Progenitor cell of endocrine pancreas (in vitro differentiated cells): Measurements from ENCODE around the gene CCDC13. TPM values are rescaled to one million over a fixed set of nuclear protein-coding genes. Genes with fewer than 3 reads are reported as not detected.
"Not testable (repeated sequence)": the region's sequence is repeated elsewhere in the genome, so short reads cannot be mapped to it uniquely, and the experiment has no call there.

Experiments
- DNase-seq: peaks from one replicate; pipeline ENCODE4 v3.0.0; 2021; ENCODE audit warnings: low spot score; ENCODE audit not compliant: unreplicated experiment
- H3K27ac Mint-ChIP-seq: 2 replicates; pipeline ENCODE4 v1.8.0; 2021; ENCODE audit warnings: mild to moderate bottlenecking, moderate library complexity, mixed read lengths
- H3K27me3 Mint-ChIP-seq: 2 replicates; pipeline ENCODE4 v1.8.0; 2021; ENCODE audit warnings: mixed read lengths
- H3K36me3 Mint-ChIP-seq: 2 replicates; pipeline ENCODE4 v1.8.0; 2022; ENCODE audit warnings: mixed read lengths; ENCODE audit not compliant: insufficient read depth
- H3K4me1 Mint-ChIP-seq: 2 replicates; pipeline ENCODE4 v1.8.0; 2021; ENCODE audit warnings: low read depth, mixed read lengths
- H3K4me3 Mint-ChIP-seq: 2 replicates; pipeline ENCODE4 v1.8.0; 2021; ENCODE audit warnings: low read depth, mild to moderate bottlenecking, moderate library complexity, mixed read lengths
- H3K9me3 Mint-ChIP-seq: 2 replicates; pipeline ENCODE4 v1.8.0; 2021; ENCODE audit warnings: low read depth, mixed read lengths
- total RNA-seq: library from RNA; stranded (reverse); gene quantifications from 2 replicates; pipeline ENCODE4 v1.2.1, GENCODE V29; 2021
- TF ChIP-seq, protein P1 (sequence below): fragments of 200-600 bp; sonication (generic); IDR thresholded peaks from one replicate; pipeline ENCODE4 v1.5.0; 2021; ENCODE audit warnings: antibody characterized with exemption, mild to moderate bottlenecking; ENCODE audit not compliant: unreplicated experiment

CCDC13 gene
- total RNA-seq, 1 donor from 2014 or later, result 2.3 TPM

DNA sequence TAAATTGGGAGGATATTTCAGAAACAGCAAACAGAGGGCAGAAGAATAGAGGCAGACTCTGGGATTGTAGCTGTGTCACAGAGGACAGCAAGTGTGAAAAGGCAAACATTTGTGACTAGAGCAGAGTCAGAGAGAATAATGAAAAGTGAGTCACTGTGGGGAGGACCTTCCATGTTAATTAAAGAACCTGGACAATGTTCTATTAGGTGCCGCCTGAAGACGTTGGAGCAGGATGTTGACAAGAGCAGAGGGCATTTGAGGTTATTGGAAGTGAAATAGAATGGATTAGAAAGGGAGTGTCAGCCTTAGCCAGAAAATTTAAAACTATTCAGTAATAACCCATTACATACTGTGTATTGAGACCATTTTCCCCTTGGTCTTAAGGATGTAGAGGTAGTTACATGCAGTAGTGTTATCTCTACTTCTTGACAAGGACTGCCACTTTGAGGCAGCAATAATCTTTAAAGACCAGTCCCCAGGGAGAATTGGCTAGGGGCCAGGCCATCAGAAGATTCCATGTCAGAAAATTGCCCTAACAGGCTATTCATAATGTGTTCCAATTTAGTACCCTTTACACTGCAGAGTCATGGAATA lies 42.0 kb upstream of the CCDC13 start:
- Mint-ChIP-seq H3K36me3 (no peaks in the 10 kb centered on the region), H3K27ac (no peak overlapping the region), H3K27me3 (no peaks in the 10 kb centered on the region), H3K4me1 (peaks cover 35% of the 10 kb centered on the region), H3K4me3 (no peak overlapping the region), H3K9me3 (no peaks in the 10 kb centered on the region)
- TF ChIP-seq, protein P1, sequence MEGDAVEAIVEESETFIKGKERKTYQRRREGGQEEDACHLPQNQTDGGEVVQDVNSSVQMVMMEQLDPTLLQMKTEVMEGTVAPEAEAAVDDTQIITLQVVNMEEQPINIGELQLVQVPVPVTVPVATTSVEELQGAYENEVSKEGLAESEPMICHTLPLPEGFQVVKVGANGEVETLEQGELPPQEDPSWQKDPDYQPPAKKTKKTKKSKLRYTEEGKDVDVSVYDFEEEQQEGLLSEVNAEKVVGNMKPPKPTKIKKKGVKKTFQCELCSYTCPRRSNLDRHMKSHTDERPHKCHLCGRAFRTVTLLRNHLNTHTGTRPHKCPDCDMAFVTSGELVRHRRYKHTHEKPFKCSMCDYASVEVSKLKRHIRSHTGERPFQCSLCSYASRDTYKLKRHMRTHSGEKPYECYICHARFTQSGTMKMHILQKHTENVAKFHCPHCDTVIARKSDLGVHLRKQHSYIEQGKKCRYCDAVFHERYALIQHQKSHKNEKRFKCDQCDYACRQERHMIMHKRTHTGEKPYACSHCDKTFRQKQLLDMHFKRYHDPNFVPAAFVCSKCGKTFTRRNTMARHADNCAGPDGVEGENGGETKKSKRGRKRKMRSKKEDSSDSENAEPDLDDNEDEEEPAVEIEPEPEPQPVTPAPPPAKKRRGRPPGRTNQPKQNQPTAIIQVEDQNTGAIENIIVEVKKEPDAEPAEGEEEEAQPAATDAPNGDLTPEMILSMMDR, result no peak
- DNase-seq, result no peak

DNA sequence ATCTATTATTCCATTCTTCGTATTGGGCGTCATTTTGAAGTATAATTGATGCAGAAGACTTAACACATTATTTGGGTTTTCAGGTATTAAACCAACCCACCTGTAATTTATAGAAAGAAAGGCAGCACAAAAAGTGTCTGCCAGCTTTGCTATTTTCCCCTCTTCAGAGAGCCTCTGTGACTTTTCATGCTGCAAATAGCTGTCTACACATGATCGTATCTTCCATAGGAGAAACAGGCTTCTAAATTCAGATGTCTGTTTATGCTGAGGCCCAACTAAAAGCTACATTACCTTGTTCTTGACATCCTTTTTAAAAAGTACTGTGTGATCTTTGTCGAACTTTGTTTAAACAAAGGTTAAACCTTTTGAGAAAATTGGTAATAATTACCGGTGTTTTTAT lies 41.2 kb upstream of the CCDC13 start:
- H3K4me1 Mint-ChIP-seq, result peaks cover 29% of the 10 kb centered on the region
- TF ChIP-seq, protein P1, result no peak
- no peaks in the 10 kb centered on the region for H3K27me3 Mint-ChIP-seq
- no peak for DNase-seq
- H3K9me3 Mint-ChIP-seq, result no peaks in the 10 kb centered on the region
- H3K4me3 Mint-ChIP-seq, result no peak overlapping the region
- H3K36me3 Mint-ChIP-seq, result no peaks in the 10 kb centered on the region
- no peak overlapping the region for H3K27ac Mint-ChIP-seq

DNA sequence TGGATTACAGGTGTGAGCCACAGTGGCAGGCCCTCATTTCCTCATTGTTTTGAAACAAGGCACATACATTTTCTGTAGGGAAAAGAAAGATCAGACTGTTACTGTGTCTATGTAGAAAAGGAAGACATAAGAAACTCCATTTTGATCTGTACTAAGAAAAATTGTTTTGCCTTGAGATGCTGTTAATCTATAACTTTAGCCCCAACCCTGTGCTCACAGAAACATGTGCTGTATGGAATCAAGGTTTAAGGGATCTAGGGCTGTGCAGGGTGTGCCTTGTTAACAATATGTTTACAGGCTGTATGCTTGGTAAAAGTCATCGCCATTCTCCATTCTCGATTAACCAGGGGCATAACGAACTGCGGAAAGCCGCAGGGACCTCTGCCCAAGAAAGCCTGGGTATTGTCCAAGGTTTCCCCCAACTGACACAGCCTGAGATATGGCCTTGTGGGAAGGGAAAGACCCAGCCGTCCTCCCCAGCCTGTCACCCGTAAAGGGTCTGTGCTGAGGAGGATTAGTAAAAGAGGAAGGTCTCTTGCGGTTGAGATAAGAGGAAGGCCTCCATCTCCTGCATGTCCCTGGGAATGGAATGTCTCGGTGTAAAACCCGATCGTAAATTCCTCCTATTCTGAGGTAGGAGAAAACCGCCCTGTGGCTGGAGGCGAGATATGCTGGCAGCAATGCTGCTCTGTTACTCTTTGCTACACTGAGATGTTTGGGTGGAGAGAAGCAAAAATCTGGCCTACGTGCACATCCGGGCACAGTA lies 38.2 kb upstream of the CCDC13 start:
- H3K36me3 Mint-ChIP-seq, H3K4me3 Mint-ChIP-seq, H3K27me3 Mint-ChIP-seq, H3K9me3 Mint-ChIP-seq, DNase-seq: not testable (repeated sequence)
- Mint-ChIP-seq H3K27ac (peak overlapping the region; percentile 94), H3K4me1 (peaks cover 29% of the 10 kb centered on the region)

DNA sequence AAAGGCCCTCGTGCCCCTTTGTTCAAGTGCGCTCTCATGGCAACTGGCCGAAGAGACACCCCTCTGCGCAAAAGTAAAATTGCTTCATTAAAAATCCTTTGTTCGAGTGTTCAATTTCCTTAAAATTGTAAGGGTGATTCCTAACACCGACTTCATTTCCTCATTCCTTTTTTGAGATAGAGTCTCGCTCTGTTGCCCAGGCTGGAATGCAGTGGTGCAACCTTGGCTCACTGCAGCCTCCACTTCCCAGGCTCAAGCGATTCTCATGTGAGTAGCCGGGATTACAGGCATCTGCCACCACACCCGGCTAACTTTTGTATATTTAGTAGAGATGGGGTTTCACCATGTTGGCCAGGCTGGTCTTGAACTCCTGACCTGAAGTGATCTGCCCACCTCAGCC lies 37.7 kb upstream of the CCDC13 start:
- Mint-ChIP-seq H3K27ac (peak overlapping the region; percentile 94), H3K4me1 (peaks cover 32% of the 10 kb centered on the region)
- H3K27me3 Mint-ChIP-seq, H3K4me3 Mint-ChIP-seq, DNase-seq, H3K36me3 Mint-ChIP-seq, H3K9me3 Mint-ChIP-seq: not testable (repeated sequence)

DNA sequence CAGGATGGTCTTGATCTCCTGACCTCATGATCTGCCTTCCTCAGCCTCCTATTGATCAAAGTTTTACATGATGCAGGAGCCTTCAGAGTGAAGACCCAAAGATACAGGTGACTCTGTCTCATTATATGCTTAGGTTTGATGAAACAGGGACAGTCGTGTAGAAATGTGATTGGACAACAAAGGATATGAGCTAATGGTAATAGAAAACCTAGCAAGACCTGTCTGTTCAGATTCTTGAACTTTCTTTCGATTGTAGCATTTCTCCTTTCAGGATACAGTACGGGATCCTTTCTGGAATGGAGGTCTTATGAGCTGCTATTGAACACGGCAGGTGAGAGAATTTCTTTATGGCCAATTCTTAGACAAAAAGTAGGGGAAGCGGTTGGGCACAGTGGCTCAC lies 36.1 kb upstream of the CCDC13 start, which contains the start of gene ACKR2:
Gene ACKR2 (plus strand): TSS at position 244 of the 400 bp plus-strand sequence. CDS start 55,058 bp downstream, outside the sequence.
- TF ChIP-seq, protein P1, result no peak
- no peak for DNase-seq
- no peak within 1 kb of the TSS for H3K4me3 Mint-ChIP-seq
- H3K4me1 Mint-ChIP-seq, result peaks cover 37% of the 10 kb centered on the region
- H3K27ac Mint-ChIP-seq, result peak within 1 kb of the TSS; percentile 11
- H3K36me3 Mint-ChIP-seq, result no peaks in the 10 kb centered on the region
- H3K27me3 Mint-ChIP-seq, result no peaks in the 10 kb centered on the region
- H3K9me3 Mint-ChIP-seq, result no peaks in the 10 kb centered on the region

DNA sequence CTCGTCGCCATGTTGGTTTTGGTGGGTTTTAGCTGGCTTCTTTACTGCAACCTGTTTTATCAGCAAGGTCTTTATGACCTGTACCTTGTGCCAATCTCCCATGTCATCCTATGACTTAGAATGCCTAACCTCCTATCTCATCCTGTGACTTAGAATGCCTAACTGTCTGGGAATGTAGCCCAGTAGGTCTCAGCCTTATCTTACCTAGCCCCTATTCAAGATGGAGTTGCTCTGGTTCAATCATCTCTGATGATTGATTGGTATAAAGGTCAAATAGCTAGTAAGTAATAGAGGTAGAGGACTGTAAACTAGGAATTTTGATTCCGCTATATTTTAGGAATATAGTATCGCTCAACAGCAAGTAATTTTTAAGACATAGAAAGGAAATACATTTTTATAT lies 34.9 kb upstream of the CCDC13 start:
- DNase-seq, result no peak
- Mint-ChIP-seq H3K4me3 (no peak overlapping the region), H3K27ac (no peak overlapping the region), H3K36me3 (no peaks in the 10 kb centered on the region), H3K9me3 (no peaks in the 10 kb centered on the region), H3K4me1 (peaks cover 41% of the 10 kb centered on the region), H3K27me3 (no peaks in the 10 kb centered on the region)
- TF ChIP-seq, protein P1, result no peak
